ENCODE measurements around the gene TMEFF1.

Gene TMEFF1

DNA sequence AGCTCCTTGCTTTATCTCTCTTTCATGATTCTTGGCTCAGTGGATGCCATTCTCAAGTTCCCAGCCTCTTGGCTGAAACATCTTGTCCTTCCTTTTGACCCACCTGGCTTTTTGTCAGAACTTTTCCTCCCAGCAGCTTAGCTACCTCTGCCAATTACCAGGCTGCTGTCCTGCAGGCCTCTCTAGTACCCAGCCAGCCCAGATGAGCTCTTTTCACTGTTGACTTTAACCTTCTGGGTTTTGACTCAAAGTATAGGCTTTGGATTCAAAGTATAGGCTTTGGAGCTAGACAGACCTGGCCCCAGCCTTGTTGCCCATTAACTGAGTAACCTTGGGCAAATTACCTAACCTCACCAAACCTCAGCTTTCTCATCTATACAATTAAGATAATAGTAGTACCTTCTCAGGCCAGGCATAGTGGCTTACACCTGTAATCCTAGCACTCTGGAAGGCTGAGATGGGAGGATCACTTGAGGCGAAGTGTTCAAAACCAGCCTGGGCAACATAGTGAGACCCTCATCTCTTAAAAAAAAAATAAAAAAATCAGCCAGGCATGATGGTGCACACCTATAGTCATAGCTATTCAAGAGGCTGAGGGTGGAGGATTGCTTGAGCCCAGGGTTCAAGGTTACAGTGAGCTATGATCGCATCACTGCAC is 6.6 kb upstream of the TMEFF1 start:
- no peak overlapping the region for H3K4me3 ChIP-seq (ENCODE audit: low read length)
- no peak for TF ChIP-seq CTCF (IDR thresholded peaks at IDR 0.05; ENCODE audit: insufficient read depth, low read depth, low read length, missing control alignments)
- DNase-seq (ENCODE audit: low read depth) = no peak

- DNase-seq (ENCODE audit: low read depth) = no peak
- no peak overlapping the region for H3K4me3 ChIP-seq (ENCODE audit: low read length)
- TF ChIP-seq CTCF (IDR thresholded peaks at IDR 0.05; ENCODE audit: insufficient read depth, low read depth, low read length, missing control alignments) = no peak
Observed at GRCh38 chr9:100466829-100467221, 6.1 kb upstream of the TMEFF1 start.

DNA sequence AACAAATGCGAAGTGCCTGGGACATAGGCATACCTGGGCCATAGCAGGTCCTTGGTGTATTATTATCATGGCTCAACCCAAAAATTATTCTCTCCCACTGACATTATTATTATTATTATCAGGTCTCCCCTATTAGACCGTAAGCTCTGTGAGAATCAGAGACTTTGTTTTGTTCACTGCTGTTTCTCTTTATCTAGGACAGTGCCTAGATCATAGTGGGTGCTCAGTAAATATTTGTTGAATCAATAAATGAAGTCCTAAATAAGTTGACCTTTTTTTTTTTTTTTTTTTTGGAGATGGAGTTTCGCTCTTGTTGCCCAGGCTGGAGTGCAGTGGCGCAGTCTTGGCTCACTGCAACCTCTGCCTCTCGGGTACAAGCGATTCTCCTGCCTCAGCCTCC is 4.9 kb upstream of the TMEFF1 start:
- H3K4me3 ChIP-seq (ENCODE audit: low read length) = no peak overlapping the region
- no peak for DNase-seq (ENCODE audit: low read depth)
- TF ChIP-seq CTCF (IDR thresholded peaks at IDR 0.05; ENCODE audit: insufficient read depth, low read depth, low read length, missing control alignments) = no peak

DNA sequence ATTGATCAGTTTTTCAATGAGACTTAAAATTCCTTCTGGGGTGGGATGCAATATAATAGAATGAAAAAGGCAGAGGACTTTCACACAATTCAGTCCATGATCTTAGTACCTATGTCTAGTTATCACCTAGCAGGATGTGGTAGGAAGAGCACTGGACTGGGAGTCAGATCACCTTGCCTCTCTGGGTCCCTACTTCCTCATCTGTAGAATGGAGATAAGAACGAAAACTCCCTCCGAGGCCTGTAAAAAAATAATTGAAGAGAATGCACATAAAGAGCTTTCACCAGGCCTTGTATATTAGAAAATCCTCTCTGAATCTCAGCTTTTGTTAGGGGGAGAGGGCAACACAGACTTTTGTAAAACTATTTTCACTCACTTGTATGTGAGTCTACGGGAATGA is 681 bp upstream of the TMEFF1 start:
- no peak overlapping the region for H3K4me3 ChIP-seq (ENCODE audit: low read length)
- TF ChIP-seq CTCF (IDR thresholded peaks at IDR 0.05; ENCODE audit: insufficient read depth, low read depth, low read length, missing control alignments) = no peak
- DNase-seq (ENCODE audit: low read depth) = no peak

DNA sequence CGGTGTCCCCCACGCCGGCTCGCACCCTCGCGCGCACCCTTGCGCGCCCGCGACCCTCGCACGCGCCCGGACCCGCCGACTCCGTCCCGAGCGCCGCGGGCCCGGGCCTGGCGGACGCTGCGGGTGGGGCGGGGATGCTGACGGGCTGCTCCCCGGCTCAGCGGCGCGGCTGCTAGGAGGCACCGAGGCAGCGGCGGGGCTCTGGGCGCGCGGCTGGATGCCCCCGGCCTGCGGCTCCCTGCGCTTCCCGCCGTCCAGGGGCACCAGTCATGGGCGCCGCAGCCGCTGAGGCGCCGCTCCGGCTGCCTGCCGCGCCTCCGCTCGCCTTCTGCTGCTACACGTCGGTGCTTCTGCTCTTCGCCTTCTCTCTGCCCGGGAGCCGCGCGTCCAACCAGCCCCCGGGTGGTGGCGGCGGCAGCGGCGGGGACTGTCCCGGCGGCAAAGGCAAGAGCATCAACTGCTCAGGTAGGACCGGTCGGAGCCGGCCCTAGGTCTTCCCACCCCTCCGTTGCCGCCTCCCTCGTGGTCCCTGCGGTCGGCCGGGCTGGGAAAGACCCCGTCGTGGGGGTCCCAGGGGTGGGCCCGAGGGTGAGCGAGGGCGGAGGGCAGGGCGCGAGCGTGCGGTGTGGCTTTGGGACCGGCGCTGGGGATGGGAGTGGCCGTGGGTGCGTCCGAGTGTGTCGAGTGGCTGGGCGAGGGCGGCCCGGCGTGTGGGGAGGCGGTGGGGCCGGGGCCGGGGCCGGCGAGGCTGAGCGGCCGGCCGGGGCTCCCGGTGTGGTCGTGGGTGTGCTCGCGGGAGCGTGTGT is 530 bp downstream of the TMEFF1 start:
- peak overlapping the region; percentile 43 for H3K4me3 ChIP-seq (ENCODE audit: low read length)
- TF ChIP-seq CTCF (IDR thresholded peaks at IDR 0.05; ENCODE audit: insufficient read depth, low read depth, low read length, missing control alignments) = no peak
- peak; percentile 36 for DNase-seq (ENCODE audit: low read depth)

GRCh38 chr9:100474082-100474923 is 1.4 kb downstream of the TMEFF1 start:
- no peak for TF ChIP-seq CTCF (IDR thresholded peaks at IDR 0.05; ENCODE audit: insufficient read depth, low read depth, low read length, missing control alignments)
- peak overlapping the region; percentile 43 for H3K4me3 ChIP-seq (ENCODE audit: low read length)
- peak; percentile 23 for DNase-seq (ENCODE audit: low read depth)

Measured in epithelial cell of esophagus (primary cell).